ENCODE results near the gene UBAP1L.
A peak's percentile ranks its signal among the peaks of the same experiment; 100 is the strongest.

UBAP1L gene

DNA sequence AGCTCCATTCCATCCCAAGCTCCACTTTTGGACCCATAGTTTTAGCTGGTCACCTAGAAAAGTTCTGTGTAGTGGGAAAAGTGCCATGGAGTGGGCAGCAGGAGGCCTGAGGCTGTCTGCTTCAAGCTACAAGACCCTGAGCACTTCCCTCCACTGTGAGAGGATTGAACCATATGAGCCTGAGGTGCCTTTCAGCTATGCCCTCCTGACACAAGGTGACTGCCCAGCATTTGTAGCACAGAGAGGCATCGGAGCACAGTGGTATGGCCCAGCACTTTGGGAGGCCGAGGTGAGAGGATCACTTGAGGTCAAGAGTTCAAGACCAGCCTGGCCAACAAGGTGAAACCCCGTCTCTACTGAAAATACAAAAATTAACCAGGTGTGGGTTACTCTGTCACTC lies 42.4 kb downstream of the UBAP1L start:
- Histone ChIP-seq H3K9ac (ENCODE audit: low read depth, low read length, poor library complexity, severe bottlenecking) (no peak overlapping the region), H4K20me1 (ENCODE audit: insufficient read depth, low read length, poor library complexity, severe bottlenecking) (no peaks in the 10 kb centered on the region), H2AFZ (ENCODE audit: low read length) (no peak overlapping the region), H3K4me2 (ENCODE audit: low read depth, low read length, poor library complexity, severe bottlenecking) (no peak overlapping the region), H3K9me2 (replicated peaks; ENCODE audit: low read depth, low read length) (no peaks in the 10 kb centered on the region), H3K4me3 (ENCODE audit: low read length, poor library complexity, severe bottlenecking) (no peak overlapping the region), H3F3A (ENCODE audit: low read depth) (no peaks in the 10 kb centered on the region), H3K79me2 (ENCODE audit: insufficient read depth, low read length) (no peaks in the 10 kb centered on the region), H3K9me3 (ENCODE audit: insufficient read depth, low read depth, low read length) (no peaks in the 10 kb centered on the region), H3K27me3 (ENCODE audit: insufficient read depth, low read length, poor library complexity, severe bottlenecking) (no peaks in the 10 kb centered on the region), H3K36me3 (ENCODE audit: insufficient read depth, low read length) (no peaks in the 10 kb centered on the region), H3K4me1 (ENCODE audit: insufficient read depth, low read length, poor library complexity, severe bottlenecking) (peaks cover 31% of the 10 kb centered on the region)
- no peak for TF ChIP-seq EZH2phosphoT487 (IDR thresholded peaks at IDR 0.05; ENCODE audit: borderline replicate concordance)
- TF ChIP-seq, protein P1, sequence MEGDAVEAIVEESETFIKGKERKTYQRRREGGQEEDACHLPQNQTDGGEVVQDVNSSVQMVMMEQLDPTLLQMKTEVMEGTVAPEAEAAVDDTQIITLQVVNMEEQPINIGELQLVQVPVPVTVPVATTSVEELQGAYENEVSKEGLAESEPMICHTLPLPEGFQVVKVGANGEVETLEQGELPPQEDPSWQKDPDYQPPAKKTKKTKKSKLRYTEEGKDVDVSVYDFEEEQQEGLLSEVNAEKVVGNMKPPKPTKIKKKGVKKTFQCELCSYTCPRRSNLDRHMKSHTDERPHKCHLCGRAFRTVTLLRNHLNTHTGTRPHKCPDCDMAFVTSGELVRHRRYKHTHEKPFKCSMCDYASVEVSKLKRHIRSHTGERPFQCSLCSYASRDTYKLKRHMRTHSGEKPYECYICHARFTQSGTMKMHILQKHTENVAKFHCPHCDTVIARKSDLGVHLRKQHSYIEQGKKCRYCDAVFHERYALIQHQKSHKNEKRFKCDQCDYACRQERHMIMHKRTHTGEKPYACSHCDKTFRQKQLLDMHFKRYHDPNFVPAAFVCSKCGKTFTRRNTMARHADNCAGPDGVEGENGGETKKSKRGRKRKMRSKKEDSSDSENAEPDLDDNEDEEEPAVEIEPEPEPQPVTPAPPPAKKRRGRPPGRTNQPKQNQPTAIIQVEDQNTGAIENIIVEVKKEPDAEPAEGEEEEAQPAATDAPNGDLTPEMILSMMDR (conservative IDR thresholded peaks at IDR 0.05; ENCODE audit: low read length), result no peak

DNA sequence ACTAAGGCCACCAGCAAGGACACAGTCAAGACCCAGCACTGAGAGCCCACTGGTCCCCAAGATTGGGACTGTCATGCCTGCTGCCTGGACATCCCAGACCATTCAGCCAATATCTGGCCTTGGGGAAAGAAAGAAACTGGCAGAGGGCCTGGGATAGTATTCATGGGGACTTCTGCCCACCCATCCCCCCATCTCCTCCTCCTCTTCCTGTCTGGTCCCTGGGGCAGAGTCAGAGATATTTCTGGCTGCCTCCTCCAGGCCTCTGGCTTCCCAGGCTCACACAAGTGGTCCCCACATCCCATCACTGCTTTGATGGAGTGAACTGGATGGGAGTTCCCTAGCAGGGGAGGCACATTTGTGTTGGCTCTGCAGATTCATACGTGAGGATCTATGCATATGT lies 43.0 kb downstream of the UBAP1L start:
- Histone ChIP-seq H3K4me1 (ENCODE audit: insufficient read depth, low read length, poor library complexity, severe bottlenecking) (peaks cover 31% of the 10 kb centered on the region), H3K9me2 (replicated peaks; ENCODE audit: low read depth, low read length) (no peaks in the 10 kb centered on the region), H3K9me3 (ENCODE audit: insufficient read depth, low read depth, low read length) (no peaks in the 10 kb centered on the region), H3K36me3 (ENCODE audit: insufficient read depth, low read length) (no peaks in the 10 kb centered on the region), H4K20me1 (ENCODE audit: insufficient read depth, low read length, poor library complexity, severe bottlenecking) (no peaks in the 10 kb centered on the region), H3F3A (ENCODE audit: low read depth) (no peaks in the 10 kb centered on the region), H3K27me3 (ENCODE audit: insufficient read depth, low read length, poor library complexity, severe bottlenecking) (no peaks in the 10 kb centered on the region), H3K4me3 (ENCODE audit: low read length, poor library complexity, severe bottlenecking) (no peak overlapping the region), H3K9ac (ENCODE audit: low read depth, low read length, poor library complexity, severe bottlenecking) (no peak overlapping the region), H3K79me2 (ENCODE audit: insufficient read depth, low read length) (no peaks in the 10 kb centered on the region), H3K4me2 (ENCODE audit: low read depth, low read length, poor library complexity, severe bottlenecking) (peak overlapping the region; percentile 17), H2AFZ (ENCODE audit: low read length) (no peak overlapping the region)
- TF ChIP-seq, protein P1 (conservative IDR thresholded peaks at IDR 0.05; ENCODE audit: low read length), result no peak
- no peak for TF ChIP-seq EZH2phosphoT487 (IDR thresholded peaks at IDR 0.05; ENCODE audit: borderline replicate concordance)

DNA sequence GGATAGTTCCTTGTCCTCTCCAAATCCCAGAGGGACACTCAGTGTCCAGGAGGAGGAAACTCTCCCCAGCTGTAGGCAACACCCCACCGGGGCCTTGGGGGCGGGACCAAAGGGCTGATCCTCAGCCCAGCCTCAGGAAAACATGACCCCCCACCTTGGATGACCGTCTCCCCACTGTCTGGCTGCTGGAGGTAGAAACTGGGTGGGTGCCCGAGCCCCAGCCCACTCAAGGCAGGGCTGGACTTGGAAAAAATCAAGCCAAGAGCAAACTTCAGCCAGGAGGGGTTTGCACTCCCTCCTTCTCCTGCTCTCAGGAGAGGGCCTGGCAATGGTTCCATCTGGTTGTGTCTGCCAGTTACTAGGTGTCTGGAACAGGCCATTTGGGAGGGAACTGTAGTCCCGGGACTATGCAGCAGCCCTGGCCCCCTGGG lies 43.6 kb downstream of the UBAP1L start:
- Histone ChIP-seq H3F3A (ENCODE audit: low read depth) (no peaks in the 10 kb centered on the region), H2AFZ (ENCODE audit: low read length) (no peak overlapping the region), H3K9ac (ENCODE audit: low read depth, low read length, poor library complexity, severe bottlenecking) (no peak overlapping the region), H3K36me3 (ENCODE audit: insufficient read depth, low read length) (no peaks in the 10 kb centered on the region), H3K79me2 (ENCODE audit: insufficient read depth, low read length) (no peaks in the 10 kb centered on the region), H3K27me3 (ENCODE audit: insufficient read depth, low read length, poor library complexity, severe bottlenecking) (no peaks in the 10 kb centered on the region), H3K9me3 (ENCODE audit: insufficient read depth, low read depth, low read length) (no peaks in the 10 kb centered on the region), H4K20me1 (ENCODE audit: insufficient read depth, low read length, poor library complexity, severe bottlenecking) (no peaks in the 10 kb centered on the region), H3K4me1 (ENCODE audit: insufficient read depth, low read length, poor library complexity, severe bottlenecking) (peaks cover 26% of the 10 kb centered on the region), H3K4me2 (ENCODE audit: low read depth, low read length, poor library complexity, severe bottlenecking) (no peak overlapping the region), H3K9me2 (replicated peaks; ENCODE audit: low read depth, low read length) (no peaks in the 10 kb centered on the region), H3K4me3 (ENCODE audit: low read length, poor library complexity, severe bottlenecking) (no peak overlapping the region)
- TF ChIP-seq EZH2phosphoT487 (IDR thresholded peaks at IDR 0.05; ENCODE audit: borderline replicate concordance), result no peak
- TF ChIP-seq, protein P1 (conservative IDR thresholded peaks at IDR 0.05; ENCODE audit: low read length), result no peak
